A549 (cell line): ENCODE results near the gene WTAP. TPM values are rescaled to one million over a fixed set of nuclear protein-coding genes. Genes with fewer than 3 reads are reported as not detected.

Source experiments
- ATAC-seq, 2 experiments: fragments of 200-7000 bp in 1 of 2; fragments of >200 bp in 1 of 2; cut with Nextera tagmentation in 1 of 2; cut with Tn5 transposase in 1 of 2; 3 replicates each; pipeline versions ENCODE4 v1.8.0 to v1.9.1; 2018 to 2020; ENCODE audit warnings: mild to moderate bottlenecking in 1 of 2, moderate library complexity in 1 of 2
- CTCF ChIA-PET: fragments of 300-600 bp; sonication (Branson Sonifier 250); formaldehyde crosslinking; extraction: SDS; loops from one replicate; lab custom pipeline; 2021; ENCODE audit warnings: antibody characterized with exemption, inconsistent platforms; lab: Yijun Ruan, JAX
- POLR2A ChIA-PET: fragments of 350-600 bp; formaldehyde crosslinking; extraction: SDS; loops from one replicate; lab custom pipeline; 2021; ENCODE audit warnings: antibody characterized with exemption, inconsistent platforms; lab: Yijun Ruan, JAX
- DNase-seq, 2 experiments: peaks; one replicate each; pipeline versions ENCODE4 v3.0.0 to v3.0.0-alpha.2; 2011 to 2016; ENCODE audit warnings: low read depth in 1 of 2, low spot score in 1 of 2
- FAIRE-seq: peaks from 2 replicates; lab custom pipeline; 2011; peaks lifted over from hg19 to GRCh38; lab: Jason Lieb, UNC
- H3K27ac ChIP-seq, 2 experiments: fragments of >200 bp; sonication (Bioruptor Twin); formaldehyde crosslinking; 3 replicates each; pipeline ENCODE4 v1.5.1; 2016 to 2017
- H3K4me1 ChIP-seq: fragments of >200 bp; sonication (Bioruptor Twin); formaldehyde crosslinking; 3 replicates; pipeline ENCODE4 v1.6.1; 2016
- H3K4me2 ChIP-seq: fragments of >200 bp; sonication (Bioruptor Twin); formaldehyde crosslinking; 3 replicates; pipeline ENCODE4 v1.6.1; 2016
- H3K4me3 ChIP-seq: fragments of >200 bp; sonication (Bioruptor Twin); formaldehyde crosslinking; 3 replicates; pipeline ENCODE4 v1.5.1; 2016
- H3K9me3 ChIP-seq: fragments of >200 bp; sonication (Bioruptor Twin); formaldehyde crosslinking; 3 replicates; pipeline ENCODE4 v1.6.1; 2016
- CEBPB ChIP-seq, 2 experiments: fragments of >200 bp in 1 of 2; sonication (Bioruptor Twin) in 1 of 2; formaldehyde crosslinking in 1 of 2; IDR thresholded peaks; 2 replicates each; pipeline ENCODE4 v1.6.1; 2012 to 2016
- CHD4 ChIP-seq: fragments of 200-600 bp; sonication (generic); IDR thresholded peaks from 2 replicates; pipeline ENCODE4 v1.6.1; 2016; ENCODE audit warnings: antibody characterized with exemption, mild to moderate bottlenecking, borderline replicate concordance
- E2F6 ChIP-seq: IDR thresholded peaks from 2 replicates; pipeline ENCODE4 v1.6.1; 2012; ENCODE audit warnings: low read depth, borderline replicate concordance
- ELK1 ChIP-seq: fragments of 150-350 bp; IDR thresholded peaks from 2 replicates; pipeline ENCODE4 v1.6.1; 2014; ENCODE audit warnings: low read depth, mild to moderate bottlenecking, low read length
- ESRRA ChIP-seq: fragments of 150-350 bp; IDR thresholded peaks from 2 replicates; pipeline ENCODE4 v1.6.1; 2014; ENCODE audit warnings: mild to moderate bottlenecking, low read length, borderline replicate concordance
- FOSB ChIP-seq: fragments of 250-450 bp; sonication (Bioruptor Pico); IDR thresholded peaks from 2 replicates; pipeline ENCODE4 v1.5.0; 2020; ENCODE audit warnings: mild to moderate bottlenecking, moderate library complexity
- FOSL2 ChIP-seq, 2 experiments: fragments of 450-650 bp in 1 of 2; fragments of >200 bp in 1 of 2; sonication (Bioruptor Twin) in 1 of 2; formaldehyde crosslinking; IDR thresholded peaks; 2 replicates each; pipeline versions ENCODE4 v1.5.0 to v1.6.1; 2016 to 2020; ENCODE audit warnings: mild to moderate bottlenecking in 1 of 2, moderate library complexity in 1 of 2
- FOXS1 ChIP-seq: fragments of 250-450 bp; sonication (Bioruptor Pico); IDR thresholded peaks from 2 replicates; pipeline ENCODE4 v1.5.0; 2020; ENCODE audit warnings: mild to moderate bottlenecking, moderate library complexity
- GATA3 ChIP-seq: IDR thresholded peaks from 2 replicates; pipeline ENCODE4 v1.6.1; 2012; ENCODE audit warnings: borderline replicate concordance
- HDAC2 ChIP-seq: fragments of 200-600 bp; sonication (generic); IDR thresholded peaks from 2 replicates; pipeline ENCODE4 v1.6.1; 2016
- HOXA7 ChIP-seq: fragments of 250-450 bp; sonication (Bioruptor Pico); IDR thresholded peaks from 2 replicates; pipeline ENCODE4 v1.5.0; 2020; ENCODE audit warnings: mild to moderate bottlenecking, moderate library complexity
- HOXB5 ChIP-seq: fragments of 250-450 bp; sonication (Bioruptor Pico); IDR thresholded peaks from 2 replicates; pipeline ENCODE4 v1.5.0; 2020; ENCODE audit warnings: mild to moderate bottlenecking, moderate library complexity
- KDM5A ChIP-seq: fragments of 200-600 bp; sonication (generic); IDR thresholded peaks from 2 replicates; pipeline ENCODE4 v1.6.1; 2016; ENCODE audit warnings: antibody characterized with exemption, mild to moderate bottlenecking
- NFE2L2 ChIP-seq: fragments of 150-350 bp; conservative IDR thresholded peaks from 2 replicates; pipeline ENCODE4 v1.6.1; 2014; ENCODE audit warnings: low read length
- PHF8 ChIP-seq: fragments of 200-600 bp; sonication (generic); IDR thresholded peaks from 2 replicates; pipeline ENCODE4 v1.6.1; 2016; ENCODE audit warnings: low read depth, mild to moderate bottlenecking, antibody characterized with exemption, moderate library complexity, borderline replicate concordance
- POLR2A ChIP-seq: IDR thresholded peaks from 2 replicates; pipeline ENCODE4 v1.6.1; 2012; ENCODE audit warnings: mild to moderate bottlenecking, low read length
- POLR2AphosphoS2 ChIP-seq: conservative IDR thresholded peaks from 2 replicates; pipeline ENCODE4 v1.6.1; 2012; ENCODE audit warnings: low read length, improper control_type of control experiment, inconsistent platforms
- RARB ChIP-seq: fragments of 250-450 bp; sonication (Bioruptor Pico); IDR thresholded peaks from 2 replicates; pipeline ENCODE4 v1.8.0; 2021; ENCODE audit warnings: mild to moderate bottlenecking, moderate library complexity
- RFX5 ChIP-seq: fragments of 450-650 bp; IDR thresholded peaks from 2 replicates; pipeline ENCODE4 v1.7.1; 2014; ENCODE audit warnings: antibody characterized with exemption, mild to moderate bottlenecking, moderate library complexity
- SMC3 ChIP-seq: fragments of >200 bp; sonication (Bioruptor Twin); formaldehyde crosslinking; IDR thresholded peaks from 3 replicates; pipeline ENCODE4 v1.6.1; 2018; ENCODE audit warnings: inconsistent platforms
- TFCP2L1 ChIP-seq: fragments of 250-450 bp; sonication (Bioruptor Pico); IDR thresholded peaks from 2 replicates; pipeline ENCODE4 v1.5.0; 2021; ENCODE audit warnings: mild to moderate bottlenecking
- ZC3H11A ChIP-seq: fragments of 450-650 bp; IDR thresholded peaks from 2 replicates; pipeline ENCODE4 v1.6.1; 2014; ENCODE audit warnings: antibody characterized with exemption, mild to moderate bottlenecking
- ZFP36 ChIP-seq: fragments of 450-650 bp; IDR thresholded peaks from 2 replicates; pipeline ENCODE4 v1.6.1; 2014; ENCODE audit warnings: borderline replicate concordance; ENCODE audit not compliant: partially characterized antibody
- ZNF302 ChIP-seq: fragments of 250-450 bp; sonication (Bioruptor Pico); IDR thresholded peaks from 2 replicates; pipeline ENCODE4 v1.9.0; 2021; ENCODE audit warnings: inconsistent platforms, mild to moderate bottlenecking, moderate library complexity
- ZSCAN20 ChIP-seq: fragments of 250-450 bp; sonication (Bioruptor Pico); IDR thresholded peaks from 2 replicates; pipeline ENCODE4 v1.8.0; 2022; ENCODE audit warnings: mild to moderate bottlenecking, moderate library complexity
- WGBS: methylation state at CpG from one replicate; pipeline ENCODE4 v1.1.6; 2017; ENCODE audit errors: missing lambda C conversion rate; 5-methylcytosine and 5-hydroxymethylcytosine counted together
- polyA plus RNA-seq, 4 experiments: library from polyadenylated mRNA; depleted of rRNA in 3 of 4; stranded (reverse); fragments of >200 nt; fragmentation: RNase III in 1 of 4; extraction: RNeasy Plus Mini Kit Qiagen cat#74134 plus additional on column Dnase treatment in 1 of 4; gene quantifications; 2 replicates in 3 of 4; 3 replicates in 1 of 4; pipeline ENCODE4 v1.2.3, GENCODE V29; 2011 to 2017
- TF ChIP-seq, protein P1 (sequence below): IDR thresholded peaks from 2 replicates; pipeline ENCODE4 v1.6.1; 2012
- TF ChIP-seq, protein P2 (sequence below): fragments of 250-450 bp; sonication (Bioruptor Pico); IDR thresholded peaks from 2 replicates; pipeline ENCODE4 v1.5.0; 2020; ENCODE audit warnings: low read depth, mild to moderate bottlenecking, moderate library complexity
- TF ChIP-seq, protein P3 (sequence below): fragments of >200 bp; sonication (Bioruptor Twin); formaldehyde crosslinking; IDR thresholded peaks from 2 replicates; pipeline ENCODE4 v1.6.1; 2016

WTAP gene
- polyA plus RNA-seq, 2 of the 4 experiments (the other 2 are of a cell fraction): 42.4 to 53.2 TPM

- no peak for TF ChIP-seq TFCP2L1
- TF ChIP-seq, protein P1, sequence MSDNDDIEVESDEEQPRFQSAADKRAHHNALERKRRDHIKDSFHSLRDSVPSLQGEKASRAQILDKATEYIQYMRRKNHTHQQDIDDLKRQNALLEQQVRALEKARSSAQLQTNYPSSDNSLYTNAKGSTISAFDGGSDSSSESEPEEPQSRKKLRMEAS: no peak
- TF ChIP-seq, protein P2, sequence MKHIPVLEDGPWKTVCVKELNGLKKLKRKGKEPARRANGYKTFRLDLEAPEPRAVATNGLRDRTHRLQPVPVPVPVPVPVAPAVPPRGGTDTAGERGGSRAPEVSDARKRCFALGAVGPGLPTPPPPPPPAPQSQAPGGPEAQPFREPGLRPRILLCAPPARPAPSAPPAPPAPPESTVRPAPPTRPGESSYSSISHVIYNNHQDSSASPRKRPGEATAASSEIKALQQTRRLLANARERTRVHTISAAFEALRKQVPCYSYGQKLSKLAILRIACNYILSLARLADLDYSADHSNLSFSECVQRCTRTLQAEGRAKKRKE (CRISPR knock-in tag): no peak
- TF ChIP-seq FOXS1: no peak
- TF ChIP-seq HOXB5 (CRISPR knock-in tag): no peak
- TF ChIP-seq RFX5: no peak
- TF ChIP-seq, all 56 proteins: peak for 0
Measured at GRCh38 chr6:159682295-159682694, 45.0 kb upstream of the WTAP start (continued).

DNA sequence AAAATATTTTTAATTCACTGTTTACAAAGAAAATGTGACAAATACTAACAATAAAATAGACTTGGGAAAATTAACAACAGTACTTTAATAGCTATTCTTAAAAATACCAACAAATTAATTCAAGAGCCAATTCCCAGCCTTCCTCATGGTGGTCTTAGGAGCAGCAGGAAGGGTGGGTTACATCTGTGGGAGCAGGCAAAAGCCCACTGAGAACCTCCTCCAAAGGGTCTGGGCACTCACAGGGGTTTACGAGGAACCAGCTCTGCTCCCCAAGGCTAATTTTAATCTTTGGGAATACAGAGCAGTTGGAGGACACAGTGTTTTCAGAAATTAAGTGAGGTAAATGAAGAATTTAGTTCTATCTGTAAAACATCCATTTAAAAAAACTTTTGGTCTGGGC is 44.5 kb upstream of the WTAP start:
- ATAC-seq: no peak
- H3K27ac ChIP-seq: no peak overlapping the region
- WGBS: 100% methylated on average over 1 of the region's 1 CpG
- peaks cover 15% of the 10 kb centered on the region for H3K4me1 ChIP-seq
- no peak for DNase-seq
- CTCF ChIA-PET: interaction anchor here (0.9 to 2.2 kb wide), 4 partner anchors 8 to 851 kb away, joined by 3 to 16 read pairs (median 3); no protein-coding TSS in a partner anchor
- no peak for FAIRE-seq
- H3K4me2 ChIP-seq: no peak overlapping the region
- TF ChIP-seq ESRRA (no peak), ELK1 (no peak), ZC3H11A (no peak), HDAC2 (no peak), POLR2A (no peak), FOSL2 (IDR thresholded peaks at IDR 0.05) (no peak), FOSL2 (CRISPR knock-in tag; IDR thresholded peaks at IDR 0.05) (no peak), ZNF302 (no peak), POLR2AphosphoS2 (no peak), E2F6 (no peak), CHD4 (no peak), NFE2L2 (no peak), FOXS1 (no peak), FOSB (CRISPR knock-in tag) (no peak), KDM5A (no peak), HOXB5 (CRISPR knock-in tag) (no peak), PHF8 (no peak), ZFP36 (no peak)
- TF ChIP-seq, protein P2 (CRISPR knock-in tag): no peak
- TF ChIP-seq, protein P3, sequence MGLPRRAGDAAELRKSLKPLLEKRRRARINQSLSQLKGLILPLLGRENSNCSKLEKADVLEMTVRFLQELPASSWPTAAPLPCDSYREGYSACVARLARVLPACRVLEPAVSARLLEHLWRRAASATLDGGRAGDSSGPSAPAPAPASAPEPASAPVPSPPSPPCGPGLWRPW: no peak
- TF ChIP-seq, all 56 proteins: peak for 0
- POLR2A ChIA-PET: no interaction called here
- Histone ChIP-seq H3K9me3 (no peaks in the 10 kb centered on the region), H3K4me3 (no peak overlapping the region)

DNA sequence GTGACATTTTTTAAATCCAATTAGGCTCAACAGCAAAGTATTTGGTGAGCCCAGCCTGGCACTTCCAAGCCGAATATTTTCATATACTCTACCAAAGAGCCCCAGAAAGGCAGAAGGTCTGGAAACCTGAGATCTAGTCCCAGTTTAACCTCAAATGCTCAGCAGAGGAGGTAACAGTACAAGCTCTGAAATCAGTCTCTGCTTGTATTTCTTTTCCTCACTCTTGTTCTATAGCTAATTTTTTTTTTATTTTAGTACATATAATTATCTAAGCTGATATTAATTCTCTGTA is 43.3 kb upstream of the WTAP start:
- H3K27ac ChIP-seq: no peak overlapping the region
- H3K4me2 ChIP-seq: no peak overlapping the region
- FAIRE-seq (no peak), DNase-seq (no peak), ATAC-seq (no peak)
- TF ChIP-seq POLR2AphosphoS2 (no peak), GATA3 (no peak), ZSCAN20 (CRISPR knock-in tag) (no peak), KDM5A (no peak), FOSB (CRISPR knock-in tag) (no peak), RARB (CRISPR knock-in tag) (no peak), SMC3 (no peak), HDAC2 (no peak), CHD4 (no peak), CEBPB (IDR thresholded peaks at IDR 0.05) (no peak), POLR2A (no peak), NFE2L2 (no peak), HOXA7 (no peak), RFX5 (no peak), PHF8 (no peak)
- TF ChIP-seq, protein P1: no peak
- no peaks in the 10 kb centered on the region for H3K9me3 ChIP-seq
- no peak overlapping the region for H3K4me3 ChIP-seq
- H3K4me1 ChIP-seq: peaks cover 14% of the 10 kb centered on the region
- ChIA-PET CTCF (interaction anchor here (1.2 kb wide), 1 partner anchor 36 kb away, joined by 3 read pairs; no protein-coding TSS in a partner anchor), POLR2A (no interaction called here)
- 94% methylated on average over 1 of the region's 1 CpG for WGBS
